ENCODE data around the gene IDE.

DNA sequence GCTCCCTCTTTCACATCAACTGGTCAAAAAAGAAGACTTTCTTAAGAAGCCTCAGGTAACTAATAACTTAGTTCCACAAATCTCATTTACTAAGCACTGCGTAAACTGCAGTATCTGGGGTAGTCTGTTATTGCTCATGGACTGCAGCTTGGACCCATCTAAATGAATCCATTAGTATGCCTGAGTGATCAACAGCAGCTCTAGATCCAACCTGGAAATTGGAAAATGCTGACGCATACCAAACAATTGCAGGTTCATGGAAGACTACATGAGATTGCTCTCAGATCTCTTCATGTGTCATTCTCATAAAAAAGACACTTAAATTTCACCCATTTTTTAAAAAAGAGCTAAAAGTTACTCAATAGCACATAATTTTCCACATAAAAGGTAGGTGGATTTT, 121.6 kb downstream of the IDE start:
- TF ChIP-seq CTCF (IDR thresholded peaks at IDR 0.05 in 4 of 5, conservative IDR thresholded peaks at IDR 0.05 in 1 of 5) (no peak), POLR2A (IDR thresholded peaks at IDR 0.05) (no peak)
